IPS-15b (cell line): ENCODE results near the gene TMEM63A.

Experiments
- H3K27me3 ChIP-seq: one replicate; pipeline ENCODE4 v1.6.1; 2013; ENCODE audit warnings: low read length; ENCODE audit not compliant: control insufficient read depth, insufficient read depth
- H3K36me3 ChIP-seq: one replicate; pipeline ENCODE4 v1.6.1; 2013; ENCODE audit warnings: low read length; ENCODE audit not compliant: control insufficient read depth, insufficient read depth
- H3K4me1 ChIP-seq: one replicate; pipeline ENCODE4 v1.6.1; 2013; ENCODE audit warnings: mild to moderate bottlenecking, low read length; ENCODE audit not compliant: control insufficient read depth, insufficient read depth
- H3K4me3 ChIP-seq: one replicate; pipeline ENCODE4 v1.5.1; 2013; ENCODE audit warnings: low read depth, low read length
- H3K9ac ChIP-seq: one replicate; pipeline ENCODE4 v1.6.1; 2013; ENCODE audit warnings: low read depth, mild to moderate bottlenecking, low read length
- H3K9me3 ChIP-seq: one replicate; pipeline ENCODE4 v1.6.1; 2013; ENCODE audit warnings: mild to moderate bottlenecking, low read length; ENCODE audit not compliant: control insufficient read depth, insufficient read depth

TMEM63A gene

DNA sequence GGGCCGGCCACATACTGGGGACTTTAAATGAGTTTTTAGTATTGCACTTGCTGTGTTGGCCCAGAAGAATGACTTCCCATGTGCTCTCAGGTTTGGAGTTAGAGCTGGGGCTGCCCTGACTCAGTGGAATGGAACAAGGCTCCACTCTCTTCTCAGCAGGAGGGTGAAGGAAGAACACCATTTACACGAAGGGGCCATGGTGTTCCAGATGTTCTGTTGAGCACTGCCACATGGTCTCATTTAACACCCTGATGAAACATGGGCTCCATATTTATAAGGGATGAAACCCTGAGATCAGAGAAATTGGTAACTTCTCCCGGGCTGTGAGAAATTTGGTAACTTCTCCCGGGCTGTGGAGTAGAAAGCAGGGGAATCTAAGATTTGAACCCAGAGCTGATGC lies 36.1 kb upstream of the TMEM63A start:
- H3K9ac ChIP-seq: no peak overlapping the region
- H3K27me3 ChIP-seq: no peaks in the 10 kb centered on the region
- H3K4me3 ChIP-seq: no peak overlapping the region
- no peaks in the 10 kb centered on the region for H3K9me3 ChIP-seq
- H3K36me3 ChIP-seq: peaks cover 33% of the 10 kb centered on the region
- H3K4me1 ChIP-seq: no peaks in the 10 kb centered on the region

GRCh38 chr1:225917536-225917935 lies 35.4 kb upstream of the TMEM63A start:
- Histone ChIP-seq H3K27me3 (no peaks in the 10 kb centered on the region), H3K4me1 (no peaks in the 10 kb centered on the region), H3K9me3 (no peaks in the 10 kb centered on the region), H3K9ac (no peak overlapping the region), H3K36me3 (peaks cover 33% of the 10 kb centered on the region), H3K4me3 (no peak overlapping the region)

DNA sequence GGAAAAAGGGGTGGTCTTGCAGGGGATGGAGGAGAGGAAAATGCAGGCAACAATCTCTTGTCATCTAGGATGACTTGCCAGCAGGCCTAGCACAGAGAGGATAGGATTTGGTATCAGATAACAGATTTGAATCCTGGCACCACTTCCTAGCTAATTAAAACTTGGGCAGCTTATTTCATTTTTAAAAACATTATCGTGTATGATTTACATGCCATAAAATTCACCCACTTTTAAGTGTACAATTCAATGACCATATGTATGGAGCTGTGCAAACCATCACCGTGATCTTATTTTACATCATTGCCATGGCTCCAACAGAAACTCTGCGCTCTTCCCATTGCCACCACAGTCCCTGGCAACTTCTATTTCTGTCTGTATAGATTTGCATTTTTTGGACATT lies 34.9 kb upstream of the TMEM63A start:
- Histone ChIP-seq H3K4me3 (no peak overlapping the region), H3K9me3 (no peaks in the 10 kb centered on the region), H3K9ac (no peak overlapping the region), H3K4me1 (no peaks in the 10 kb centered on the region), H3K36me3 (peaks cover 30% of the 10 kb centered on the region), H3K27me3 (peaks cover 2% of the 10 kb centered on the region)

GRCh38 chr1:225915538-225915991 lies 33.4 kb upstream of the TMEM63A start:
- Histone ChIP-seq H3K9me3 (no peaks in the 10 kb centered on the region), H3K9ac (no peak overlapping the region), H3K4me1 (peaks cover 5% of the 10 kb centered on the region), H3K36me3 (peaks cover 19% of the 10 kb centered on the region), H3K27me3 (peaks cover 4% of the 10 kb centered on the region), H3K4me3 (no peak overlapping the region)

- H3K9me3 ChIP-seq: no peaks in the 10 kb centered on the region
- H3K27me3 ChIP-seq: peaks cover 6% of the 10 kb centered on the region
- no peak overlapping the region for H3K4me3 ChIP-seq
- H3K4me1 ChIP-seq: peaks cover 5% of the 10 kb centered on the region
- H3K36me3 ChIP-seq: peaks cover 16% of the 10 kb centered on the region
- no peak overlapping the region for H3K9ac ChIP-seq
Observed at GRCh38 chr1:225914947-225915346, 32.8 kb upstream of the TMEM63A start.

DNA sequence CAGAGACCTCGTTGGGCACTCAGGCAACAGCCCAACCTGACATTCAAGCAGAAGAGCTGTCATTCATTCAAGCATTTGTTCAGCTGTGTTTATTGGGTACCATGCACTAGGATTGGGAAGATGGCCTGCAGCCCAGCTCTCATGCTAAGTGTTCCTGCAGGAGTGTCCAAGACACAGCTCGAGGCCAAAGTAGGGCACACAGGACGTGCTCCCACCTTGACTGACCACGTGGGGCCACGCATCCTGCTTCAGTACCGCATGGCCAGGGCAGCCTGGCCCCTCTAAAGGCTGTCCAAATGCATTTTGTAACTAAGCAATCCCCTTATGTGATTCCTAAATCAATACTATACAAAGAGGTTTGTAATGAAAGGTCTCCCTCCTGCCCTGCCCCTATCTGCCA lies 32.2 kb upstream of the TMEM63A start:
- no peak overlapping the region for H3K4me3 ChIP-seq
- H3K27me3 ChIP-seq: peaks cover 6% of the 10 kb centered on the region
- H3K9ac ChIP-seq: no peak overlapping the region
- H3K4me1 ChIP-seq: peaks cover 5% of the 10 kb centered on the region
- no peaks in the 10 kb centered on the region for H3K9me3 ChIP-seq
- H3K36me3 ChIP-seq: peaks cover 12% of the 10 kb centered on the region

DNA sequence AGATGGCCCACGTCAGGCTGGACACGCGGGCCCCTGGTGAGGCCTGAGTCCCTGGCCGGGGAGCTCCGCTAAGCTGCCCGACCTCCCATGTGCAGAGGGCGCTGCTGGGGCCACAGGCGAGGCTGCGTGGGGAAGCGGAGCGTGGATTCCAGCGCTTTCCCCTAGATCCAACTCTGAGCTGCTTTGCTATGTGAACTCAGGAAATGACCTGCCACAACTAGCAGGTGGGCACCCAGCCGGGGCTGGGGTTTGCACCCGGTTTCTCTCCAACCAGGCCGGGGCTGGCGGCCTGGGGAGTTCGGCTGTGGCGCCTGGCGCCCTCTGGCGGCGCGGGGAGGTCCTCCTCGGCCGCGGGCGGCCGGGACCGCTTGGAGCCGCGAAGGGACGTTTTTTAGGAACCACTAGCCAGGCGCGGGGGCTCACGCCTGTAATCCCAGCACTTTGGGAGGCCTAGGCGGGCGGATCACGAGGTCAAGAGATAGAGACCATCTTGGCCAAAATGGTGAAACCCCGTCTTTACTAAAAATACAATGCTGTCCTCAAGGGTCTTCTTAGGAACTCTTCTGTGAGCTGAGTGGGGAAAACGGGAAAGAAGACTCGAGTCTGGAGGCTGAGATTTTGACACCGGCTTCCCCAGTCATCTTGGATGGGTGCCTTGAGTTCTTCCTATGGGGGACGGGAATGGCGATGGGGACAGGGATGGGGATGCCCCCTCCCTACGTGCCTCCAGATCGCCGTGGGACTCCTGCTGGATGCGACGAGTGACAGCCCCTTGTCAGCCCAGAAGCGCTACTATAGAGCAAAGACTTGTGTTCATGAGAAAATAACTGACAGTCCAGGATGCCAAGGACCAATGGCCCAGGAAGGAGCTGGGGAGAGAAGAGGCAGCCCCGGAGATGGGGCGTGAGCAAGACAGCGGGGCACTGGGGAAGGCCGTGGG lies 29.3 kb upstream of the TMEM63A start:
- peaks cover under 1% of the 10 kb centered on the region for H3K36me3 ChIP-seq
- peaks cover 7% of the 10 kb centered on the region for H3K27me3 ChIP-seq
- peaks cover 5% of the 10 kb centered on the region for H3K4me1 ChIP-seq
- no peaks in the 10 kb centered on the region for H3K9me3 ChIP-seq
- no peak overlapping the region for H3K9ac ChIP-seq
- peak overlapping the region; percentile 13 for H3K4me3 ChIP-seq

DNA sequence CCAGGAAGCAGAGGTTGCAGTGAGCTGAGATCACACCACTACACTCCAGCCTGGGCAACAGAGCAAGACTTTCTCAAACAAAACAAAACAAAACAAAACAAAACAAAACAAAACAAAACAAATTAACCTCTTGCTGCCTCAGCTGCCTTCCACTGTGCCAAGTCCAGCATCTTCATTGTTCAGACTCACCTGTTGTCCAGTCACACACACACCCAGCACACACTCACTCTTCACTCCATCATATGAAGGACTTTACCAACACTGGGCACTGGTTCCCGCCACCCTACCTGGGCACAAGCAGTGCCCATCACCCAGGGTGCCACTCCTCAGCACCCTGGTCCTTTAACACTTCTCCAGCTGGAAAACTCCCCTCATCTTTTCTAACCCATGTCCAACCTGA lies 27.3 kb upstream of the TMEM63A start:
- peaks cover 5% of the 10 kb centered on the region for H3K4me1 ChIP-seq
- peaks cover 8% of the 10 kb centered on the region for H3K27me3 ChIP-seq
- H3K36me3 ChIP-seq: no peaks in the 10 kb centered on the region

GRCh38 chr1:225908773-225909172 lies 26.6 kb upstream of the TMEM63A start:
- H3K36me3 ChIP-seq: no peaks in the 10 kb centered on the region
- no peak overlapping the region for H3K4me3 ChIP-seq
- H3K4me1 ChIP-seq: peaks cover 5% of the 10 kb centered on the region
- no peaks in the 10 kb centered on the region for H3K9me3 ChIP-seq
- H3K27me3 ChIP-seq: peaks cover 8% of the 10 kb centered on the region
- no peak overlapping the region for H3K9ac ChIP-seq

More for the DNA sequence above, 27.3 kb upstream of the TMEM63A start:
- H3K9me3 ChIP-seq: no peaks in the 10 kb centered on the region
- no peak overlapping the region for H3K9ac ChIP-seq
- H3K4me3 ChIP-seq: no peak overlapping the region

DNA sequence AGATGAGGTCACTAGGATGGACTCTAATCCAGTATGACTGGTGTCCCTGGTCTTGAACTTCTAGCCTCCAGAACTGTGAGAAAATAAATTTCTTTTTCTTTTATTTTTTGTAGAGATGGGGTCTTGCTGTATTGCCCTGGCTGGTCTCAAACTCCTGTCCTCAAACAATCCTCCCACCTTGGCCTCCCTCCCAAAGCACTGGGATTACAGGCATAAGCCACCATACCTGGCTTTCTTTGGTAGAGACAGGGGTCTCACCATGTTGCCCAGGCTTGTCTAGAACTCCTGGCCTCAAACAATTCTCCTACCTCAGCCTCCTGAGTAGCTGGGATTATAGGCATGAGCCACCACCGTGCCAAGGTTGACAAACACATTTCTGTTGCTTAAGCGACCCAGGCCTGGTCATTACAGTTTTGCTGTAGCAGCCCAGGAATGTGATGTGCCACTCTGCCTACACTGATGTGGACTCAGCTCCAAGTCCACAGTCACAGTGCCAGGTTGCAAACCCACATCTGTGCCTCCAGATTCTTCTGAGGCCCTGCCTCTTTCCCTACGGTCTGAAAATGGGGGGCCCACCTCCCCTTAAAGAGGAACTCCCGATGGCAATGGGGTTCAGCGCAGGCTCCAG lies 25.9 kb upstream of the TMEM63A start:
- Histone ChIP-seq H3K4me3 (no peak overlapping the region), H3K4me1 (peaks cover 5% of the 10 kb centered on the region), H3K9me3 (no peaks in the 10 kb centered on the region)

DNA sequence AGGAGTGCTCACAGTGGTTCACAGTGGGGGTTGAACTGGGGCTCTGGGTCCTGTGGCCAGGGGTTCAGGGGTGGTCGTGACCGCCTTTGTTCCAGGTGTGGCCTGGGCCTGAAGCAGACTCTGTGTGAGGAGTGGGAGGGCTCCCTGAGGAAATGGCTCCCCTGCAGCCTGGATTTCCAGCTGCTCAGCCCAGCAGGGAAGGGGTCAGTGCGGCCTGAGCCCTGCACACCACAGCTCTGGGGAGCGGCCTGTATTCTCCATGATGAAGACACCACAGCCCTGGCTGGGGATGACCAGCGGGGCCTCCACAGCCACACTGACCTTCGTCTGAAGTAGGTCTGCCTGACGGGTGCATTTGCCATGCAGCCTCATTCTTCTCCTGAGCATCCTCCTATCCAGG lies 25.2 kb upstream of the TMEM63A start:
- H3K4me3 ChIP-seq: no peak overlapping the region
- peaks cover 5% of the 10 kb centered on the region for H3K4me1 ChIP-seq
- no peaks in the 10 kb centered on the region for H3K36me3 ChIP-seq
- peaks cover 7% of the 10 kb centered on the region for H3K27me3 ChIP-seq
- H3K9ac ChIP-seq: no peak overlapping the region
- no peaks in the 10 kb centered on the region for H3K9me3 ChIP-seq

More for the DNA sequence above, 25.9 kb upstream of the TMEM63A start:
- Histone ChIP-seq H3K27me3 (peaks cover 8% of the 10 kb centered on the region), H3K9ac (no peak overlapping the region), H3K36me3 (no peaks in the 10 kb centered on the region)

- H3K9me3 ChIP-seq: no peaks in the 10 kb centered on the region
- H3K27me3 ChIP-seq: peaks cover 6% of the 10 kb centered on the region
- H3K36me3 ChIP-seq: no peaks in the 10 kb centered on the region
- no peak overlapping the region for H3K4me3 ChIP-seq
- peaks cover 5% of the 10 kb centered on the region for H3K4me1 ChIP-seq
- no peak overlapping the region for H3K9ac ChIP-seq
Observed at GRCh38 chr1:225906467-225906866, 24.3 kb upstream of the TMEM63A start.
